DMS53 (cell line): ENCODE measurements around the gene ZNF184.
A peak's percentile ranks its signal among the peaks of the same experiment; 100 is the strongest.
"Not testable (repeated sequence)": the region's sequence is repeated elsewhere in the genome, so short reads cannot be mapped to it uniquely, and the experiment has no call there.

Experiments
- DNase-seq: peaks from one replicate; lab custom pipeline; 2025; lab: John Stamatoyannopoulos, UW

Gene ZNF184

DNA sequence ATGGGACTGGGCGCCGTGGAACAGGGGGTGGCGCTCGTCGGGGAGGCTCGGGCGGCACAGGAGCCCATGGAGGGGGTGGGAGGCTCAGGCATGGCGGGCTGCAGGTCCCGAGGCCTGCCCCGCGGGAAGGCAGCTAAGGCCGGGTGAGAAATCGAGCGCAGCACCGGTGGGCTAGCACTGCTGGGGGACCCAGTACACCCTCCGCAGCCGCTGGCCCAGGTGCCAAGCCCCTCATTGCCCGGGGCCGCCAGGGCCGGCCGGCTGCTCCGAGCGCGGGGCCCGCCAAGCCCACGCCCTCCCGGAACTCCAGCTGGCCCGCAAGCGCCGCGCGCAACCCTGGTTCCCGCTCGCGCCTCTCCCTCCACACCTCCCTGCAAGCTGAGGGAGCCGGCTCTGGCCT is 48.1 kb downstream of the ZNF184 start:
- DNase-seq: not testable (repeated sequence)

GRCh38 chr6:27422651-27423332 is 50.1 kb downstream of the ZNF184 start:
- DNase-seq: no peak

DNA sequence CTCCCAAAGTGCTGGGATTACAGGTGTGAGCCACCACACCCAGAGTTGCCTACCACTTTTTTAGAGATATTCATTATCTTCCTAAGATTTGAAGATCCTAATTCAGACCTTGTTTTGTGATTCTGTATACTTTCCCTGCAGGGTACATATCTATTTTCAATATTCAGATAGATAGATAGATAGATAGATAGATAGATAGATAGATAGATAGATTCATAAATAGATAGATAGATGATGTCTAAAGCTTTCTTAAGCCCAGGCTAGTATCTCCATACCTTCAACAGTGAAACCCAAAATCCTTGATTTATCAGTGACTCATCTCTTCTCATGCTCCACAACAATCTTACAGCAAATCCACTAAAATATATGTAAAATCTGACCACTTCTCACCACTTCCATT is 53.5 kb downstream of the ZNF184 start:
- DNase-seq: no peak

DNA sequence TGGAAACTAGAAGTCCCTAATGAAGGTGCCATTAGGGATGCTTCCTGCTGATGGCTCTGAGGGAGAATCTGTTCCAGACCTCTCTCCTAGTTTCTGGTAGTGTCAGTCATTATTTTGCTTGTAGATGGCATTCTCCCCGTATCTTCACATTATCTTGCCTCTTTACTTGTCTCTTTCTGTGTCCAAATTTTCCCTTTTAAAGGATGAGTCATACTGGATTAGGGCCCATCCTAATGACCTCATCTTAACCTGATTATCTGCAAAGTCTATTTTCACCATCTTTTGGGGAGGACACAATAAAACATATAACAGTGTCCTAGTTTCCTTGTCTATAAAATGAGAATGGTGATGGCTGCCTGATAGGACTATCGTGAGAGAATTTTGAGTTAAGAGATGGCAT is 57.0 kb downstream of the ZNF184 start:
- no peak for DNase-seq

DNA sequence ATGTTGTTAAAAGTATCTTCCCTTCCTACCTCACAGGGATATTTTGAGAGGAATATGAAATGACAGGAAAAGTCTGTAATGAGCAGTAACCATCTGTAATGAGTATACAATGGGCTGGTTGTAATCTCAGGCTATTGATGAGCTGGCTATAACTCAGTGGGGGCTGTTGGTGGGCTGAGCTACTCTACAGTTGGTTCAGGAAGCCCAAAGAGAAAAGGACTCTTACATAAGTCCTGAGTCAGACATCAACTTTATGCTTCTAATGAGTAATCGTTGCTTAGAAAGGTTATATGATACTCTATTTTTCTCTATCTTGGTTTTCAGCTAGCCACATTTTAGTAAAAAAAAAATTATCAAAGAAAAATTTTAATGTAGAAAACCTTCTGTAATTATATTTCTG is 57.9 kb downstream of the ZNF184 start:
- no peak for DNase-seq

DNA sequence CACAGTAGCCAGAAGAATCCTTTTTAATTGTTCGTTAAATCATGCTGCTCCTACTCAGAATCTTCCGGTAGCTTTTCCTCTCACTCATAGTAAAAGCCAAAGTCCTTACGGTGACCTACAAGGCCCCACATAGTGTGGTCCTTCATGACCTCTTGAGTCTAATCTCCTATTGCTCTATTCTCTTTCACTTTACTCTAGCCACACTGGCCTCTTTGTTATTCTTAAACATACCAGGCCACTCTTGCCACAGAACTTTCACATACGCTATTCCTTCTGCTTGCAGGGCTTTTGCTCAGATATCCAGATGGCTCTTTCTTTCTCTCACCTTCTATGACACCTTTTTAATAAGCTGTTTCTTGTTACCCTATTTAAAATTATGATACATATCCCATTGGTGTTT is 58.6 kb downstream of the ZNF184 start:
- DNase-seq: no peak

DNA sequence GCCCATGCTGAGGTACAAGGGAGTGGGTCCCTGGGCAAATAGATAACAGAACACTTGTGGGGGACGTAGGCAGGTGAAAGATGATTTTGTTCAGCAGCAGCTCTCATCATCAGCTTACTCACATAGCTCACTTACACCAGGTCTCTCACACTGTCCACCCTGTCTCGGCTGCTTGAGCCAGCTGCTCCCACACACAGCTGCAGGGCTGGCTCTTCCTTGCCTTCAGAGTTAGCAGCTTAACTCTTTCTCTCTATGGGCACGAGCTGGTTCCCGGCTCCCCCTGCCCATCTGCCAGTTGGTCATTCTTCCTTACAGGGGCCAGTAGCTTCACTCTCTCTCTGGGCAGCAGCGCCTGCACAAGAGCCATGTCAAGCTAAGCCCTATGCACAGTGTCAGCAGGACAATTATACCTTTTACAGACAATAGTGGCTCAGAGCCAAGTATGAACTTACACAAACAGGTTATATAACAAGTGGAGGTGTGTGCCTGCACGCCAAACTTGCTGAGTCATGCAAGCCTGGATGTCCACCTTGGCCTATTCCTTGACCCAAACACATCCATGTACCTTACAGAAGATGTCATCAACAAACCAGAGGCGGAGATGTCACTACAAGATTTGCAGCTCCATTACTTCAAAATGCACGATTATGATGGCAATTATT is 65.6 kb downstream of the ZNF184 start:
- peak; percentile 11 for DNase-seq

- DNase-seq: no peak
Observed at GRCh38 chr6:27406085-27406484, 66.8 kb downstream of the ZNF184 start.

GRCh38 chr6:27400877-27401642 is 71.8 kb downstream of the ZNF184 start:
- no peak for DNase-seq
